Activated T-cell treated with anti-CD3 and anti-CD28 coated beads, Interleukin-2, amount 50 U/mL, for 4 hours (primary cell): ENCODE data around the gene CBX4. TPM values are rescaled to one million over a fixed set of nuclear protein-coding genes. Genes with fewer than 3 reads are reported as not detected.
A peak's percentile ranks its signal among the peaks of the same experiment; 100 is the strongest.

Experiments
- ATAC-seq, 2 donors: fragments of 200-7000 bp; cut with Tn5 transposase; one replicate each; pipeline ENCODE4 v1.10.0; 2021
- DNase-seq: peaks from one replicate; pipeline ENCODE4 v3.0.0-alpha.2; 2020
- H3K27me3 Mint-ChIP-seq: one replicate; pipeline ENCODE4 v1.8.0; 2021; ENCODE audit warnings: low read depth, mixed read lengths
- H3K36me3 Mint-ChIP-seq: one replicate; pipeline ENCODE4 v1.8.0; 2022; ENCODE audit warnings: mixed read lengths; ENCODE audit not compliant: insufficient read depth
- H3K4me1 Mint-ChIP-seq: one replicate; pipeline ENCODE4 v1.8.0; 2021; ENCODE audit warnings: low read depth, mixed read lengths
- H3K4me3 Mint-ChIP-seq: one replicate; pipeline ENCODE4 v1.8.0; 2021; ENCODE audit warnings: mild to moderate bottlenecking, moderate library complexity, mixed read lengths
- H3K9me3 Mint-ChIP-seq: one replicate; pipeline ENCODE4 v1.8.0; 2021; ENCODE audit warnings: mixed read lengths
- total RNA-seq, 3 donors: library from RNA; stranded (reverse); gene quantifications; one replicate each; pipeline ENCODE4 v1.2.1, GENCODE V29; 2021

CBX4 gene
- total RNA-seq, 3 donors from 2014 or later = 15.3 to 16.4 (median 15.3) TPM

DNA sequence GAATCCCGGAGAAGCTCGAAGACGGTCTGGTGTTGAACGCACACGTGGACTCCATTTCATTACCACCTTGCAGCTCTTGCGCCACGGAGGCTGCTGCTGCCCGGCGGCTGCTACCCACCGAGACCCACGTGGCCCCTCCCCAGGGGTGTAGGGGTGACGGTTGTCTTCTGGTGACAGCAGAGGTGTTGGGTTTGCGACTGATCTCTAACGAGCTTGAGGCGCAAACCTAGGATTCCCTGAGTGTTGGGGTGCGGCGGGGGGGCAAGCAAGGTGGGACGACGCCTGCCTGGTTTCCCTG lies 1.7 kb upstream of the CBX4 start:
- no peak overlapping the region for H3K4me3 Mint-ChIP-seq
- no peaks in the 10 kb centered on the region for H3K9me3 Mint-ChIP-seq
- ATAC-seq = no peak
- H3K4me1 Mint-ChIP-seq = peaks cover 43% of the 10 kb centered on the region
- peaks cover 28% of the 10 kb centered on the region for H3K27me3 Mint-ChIP-seq
- no peak for DNase-seq
- no peaks in the 10 kb centered on the region for H3K36me3 Mint-ChIP-seq

DNA sequence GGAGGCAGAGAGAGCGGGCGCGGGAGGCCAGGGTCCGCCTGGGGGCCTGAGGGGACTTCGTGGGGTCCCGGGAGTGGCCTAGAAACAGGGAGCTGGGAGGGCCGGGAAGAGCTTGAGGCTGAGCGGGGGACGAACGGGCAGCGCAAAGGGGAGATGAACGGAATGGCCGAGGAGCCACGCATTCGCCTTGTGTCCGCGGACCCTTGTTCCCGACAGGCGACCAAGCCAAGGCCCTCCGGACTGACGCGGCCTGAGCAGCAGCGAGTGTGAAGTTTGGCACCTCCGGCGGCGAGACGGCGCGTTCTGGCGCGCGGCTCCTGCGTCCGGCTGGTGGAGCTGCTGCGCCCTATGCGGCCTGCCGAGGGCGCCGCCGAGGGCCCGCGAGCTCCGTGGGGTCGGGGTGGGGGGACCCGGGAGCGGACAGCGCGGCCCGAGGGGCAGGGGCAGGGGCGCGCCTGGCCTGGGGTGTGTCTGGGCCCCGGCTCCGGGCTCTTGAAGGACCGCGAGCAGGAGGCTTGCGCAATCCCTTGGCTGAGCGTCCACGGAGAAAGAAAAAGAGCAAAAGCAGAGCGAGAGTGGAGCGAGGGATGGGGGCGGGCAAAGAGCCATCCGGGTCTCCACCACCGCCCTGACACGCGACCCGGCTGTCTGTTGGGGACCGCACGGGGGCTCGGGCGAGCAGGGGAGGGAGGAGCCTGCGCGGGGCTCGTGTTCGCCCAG lies 1.2 kb upstream of the CBX4 start:
- peaks cover 23% of the 10 kb centered on the region for H3K27me3 Mint-ChIP-seq
- peak overlapping the region; percentile 51 for H3K4me3 Mint-ChIP-seq
- peaks cover 43% of the 10 kb centered on the region for H3K4me1 Mint-ChIP-seq
- H3K9me3 Mint-ChIP-seq = no peaks in the 10 kb centered on the region
- DNase-seq = no peak
- no peaks in the 10 kb centered on the region for H3K36me3 Mint-ChIP-seq
- no peak for ATAC-seq

DNA sequence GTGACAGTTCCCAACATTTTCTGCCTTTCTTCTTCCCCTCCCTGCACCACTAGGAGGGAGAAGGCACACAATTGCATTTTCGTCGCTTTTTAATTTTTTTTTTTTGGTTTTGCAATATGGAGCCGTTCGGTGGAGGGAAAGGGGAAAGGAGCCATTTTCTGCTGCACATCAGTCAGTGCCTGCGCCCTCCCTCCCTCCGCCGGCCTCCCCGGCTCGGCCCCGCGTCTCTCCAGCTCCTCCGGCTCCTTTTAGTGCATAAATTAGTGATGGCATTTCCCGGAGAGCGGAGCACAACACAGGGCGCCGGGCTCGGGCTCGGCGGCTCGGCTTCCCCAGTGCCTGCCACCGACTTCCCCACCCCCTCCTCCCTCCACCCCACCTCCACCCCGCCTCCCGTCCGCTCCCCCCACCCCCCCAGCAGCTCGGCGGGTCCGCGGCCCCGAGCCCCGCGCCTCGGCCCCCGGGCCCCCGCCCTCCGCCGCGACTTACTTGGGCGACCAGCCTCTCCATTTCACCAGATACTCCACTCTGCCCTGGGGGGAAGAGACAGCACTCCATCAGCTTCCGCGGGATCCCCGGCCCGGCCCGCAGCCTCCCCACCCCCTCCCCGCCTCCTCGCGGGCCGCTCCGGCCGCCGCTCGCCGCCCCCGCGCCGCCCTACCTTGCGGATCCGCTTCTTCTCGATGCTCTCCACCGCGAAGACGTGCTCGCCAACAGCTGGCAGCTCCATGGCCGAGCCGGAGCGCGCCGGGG lies 542 bp downstream of the CBX4 start:
- H3K4me1 Mint-ChIP-seq = peaks cover 45% of the 10 kb centered on the region
- ATAC-seq = peak; percentile 32 to 36

DNA sequence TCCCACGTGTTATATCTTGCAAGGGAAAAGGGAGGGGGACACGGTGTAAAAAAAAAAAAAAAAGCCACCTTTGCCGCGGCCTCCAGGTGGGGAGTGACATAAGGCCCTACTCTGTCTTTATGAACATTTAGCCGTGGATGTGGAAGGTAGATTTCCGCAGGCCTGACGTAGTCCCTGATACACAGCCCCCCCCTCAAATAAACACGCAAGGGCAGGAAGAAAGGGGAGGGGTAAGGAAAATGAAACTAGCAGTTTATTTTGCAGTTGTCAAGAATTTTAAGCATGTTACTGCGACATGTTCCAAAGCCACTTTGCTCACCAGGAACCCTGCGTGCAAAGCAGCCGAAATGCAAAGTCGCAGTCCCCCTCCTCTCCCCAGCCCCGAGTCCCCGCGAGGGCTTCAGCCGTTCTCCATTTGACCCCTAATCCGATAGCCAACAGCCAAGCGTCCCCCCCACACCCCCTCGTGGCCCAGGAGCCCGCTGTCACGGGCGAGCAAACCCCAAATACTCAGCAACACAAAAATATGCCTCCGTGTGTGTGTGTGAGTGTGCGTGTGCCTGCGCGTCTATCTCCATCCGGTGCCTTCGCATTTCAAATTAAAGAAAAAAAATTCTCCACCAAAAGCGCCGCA lies 1.2 kb downstream of the CBX4 start:
- Mint-ChIP-seq H3K36me3 (peaks cover 5% of the 10 kb centered on the region), H3K4me1 (peaks cover 46% of the 10 kb centered on the region), H3K27me3 (peaks cover 19% of the 10 kb centered on the region), H3K4me3 (peak overlapping the region; percentile 86), H3K9me3 (no peaks in the 10 kb centered on the region)
- ATAC-seq = no peak
- no peak for DNase-seq

More for the DNA sequence above, 542 bp downstream of the CBX4 start:
- Mint-ChIP-seq H3K4me3 (peak overlapping the region; percentile 86), H3K27me3 (peaks cover 23% of the 10 kb centered on the region), H3K9me3 (no peaks in the 10 kb centered on the region), H3K36me3 (peaks cover 2% of the 10 kb centered on the region)
- no peak for DNase-seq

DNA sequence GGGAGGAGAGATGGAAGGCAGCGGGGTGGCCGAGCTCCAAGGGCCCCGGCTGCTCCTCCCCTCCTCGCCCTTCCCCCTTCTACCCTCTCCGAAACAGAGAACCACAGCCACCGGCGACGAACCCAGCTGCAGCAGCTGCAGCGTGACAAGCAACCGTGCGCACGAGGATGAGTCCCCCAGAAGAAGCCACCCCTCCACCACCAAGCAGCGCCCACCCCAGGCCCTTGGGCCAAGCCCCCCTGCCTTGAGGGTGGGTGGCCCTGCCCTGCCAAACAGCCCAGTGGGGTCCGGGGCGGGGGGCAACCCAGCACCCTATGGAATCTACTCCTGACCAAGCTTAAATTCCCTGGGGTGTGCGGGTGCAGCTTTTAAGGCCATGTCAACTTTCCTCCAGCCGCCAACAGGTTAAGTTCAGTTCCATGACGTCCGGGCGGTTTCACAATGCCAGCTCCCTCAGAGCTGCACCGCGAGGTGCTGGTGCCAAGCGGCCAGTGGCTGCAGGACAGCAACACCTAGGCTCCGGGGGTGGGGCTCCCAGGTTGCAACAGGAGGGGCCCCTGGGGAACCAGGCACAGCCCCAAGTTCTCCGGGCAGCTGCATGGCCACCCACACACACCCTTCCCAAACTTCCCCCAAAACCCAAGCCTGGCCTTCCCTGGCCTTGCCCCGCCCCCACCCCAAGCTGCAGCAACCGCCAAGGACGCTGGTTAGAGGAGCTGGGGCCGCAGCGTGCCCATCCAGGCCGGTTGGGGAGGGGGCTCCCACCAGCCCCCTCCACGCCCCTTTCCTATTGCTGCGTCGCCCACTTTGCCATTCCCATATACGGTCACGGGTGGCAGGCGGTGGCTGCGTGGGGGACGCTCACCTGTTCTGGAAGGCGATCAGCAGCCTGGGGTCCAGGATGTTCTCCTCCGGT lies 2.0 kb downstream of the CBX4 start:
- DNase-seq (no peak), ATAC-seq (no peak)
- Mint-ChIP-seq H3K27me3 (peaks cover 12% of the 10 kb centered on the region), H3K36me3 (peaks cover 5% of the 10 kb centered on the region), H3K4me3 (peak overlapping the region; percentile 86), H3K4me1 (peaks cover 41% of the 10 kb centered on the region), H3K9me3 (no peaks in the 10 kb centered on the region)

DNA sequence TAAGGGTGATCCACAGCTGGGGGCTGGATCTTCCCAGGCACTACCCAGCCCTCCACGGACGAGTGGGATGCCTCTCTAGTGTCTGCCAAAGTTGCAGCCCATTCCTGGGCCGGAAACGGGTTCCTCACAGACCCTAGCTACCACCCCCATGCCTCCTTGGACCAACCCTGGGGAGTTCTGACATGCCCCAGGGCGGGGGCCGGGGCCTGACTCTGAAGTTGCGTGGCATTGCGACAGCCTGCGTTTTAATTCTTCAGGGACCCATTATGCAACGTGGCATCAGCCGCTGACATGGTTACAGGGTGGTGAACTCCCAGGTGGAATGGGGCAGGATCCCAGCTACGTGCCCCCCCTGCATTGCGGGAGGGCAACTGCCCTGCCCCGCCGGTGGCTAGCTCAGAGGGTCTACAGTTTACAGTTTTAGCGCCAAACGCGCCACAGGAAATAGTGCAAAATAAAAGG lies 2.7 kb downstream of the CBX4 start:
- H3K4me1 Mint-ChIP-seq = peaks cover 37% of the 10 kb centered on the region
- H3K36me3 Mint-ChIP-seq = peaks cover 5% of the 10 kb centered on the region
- no peak for DNase-seq
- H3K4me3 Mint-ChIP-seq = peak overlapping the region; percentile 86
- no peak for ATAC-seq
- no peaks in the 10 kb centered on the region for H3K9me3 Mint-ChIP-seq
- peaks cover 8% of the 10 kb centered on the region for H3K27me3 Mint-ChIP-seq

DNA sequence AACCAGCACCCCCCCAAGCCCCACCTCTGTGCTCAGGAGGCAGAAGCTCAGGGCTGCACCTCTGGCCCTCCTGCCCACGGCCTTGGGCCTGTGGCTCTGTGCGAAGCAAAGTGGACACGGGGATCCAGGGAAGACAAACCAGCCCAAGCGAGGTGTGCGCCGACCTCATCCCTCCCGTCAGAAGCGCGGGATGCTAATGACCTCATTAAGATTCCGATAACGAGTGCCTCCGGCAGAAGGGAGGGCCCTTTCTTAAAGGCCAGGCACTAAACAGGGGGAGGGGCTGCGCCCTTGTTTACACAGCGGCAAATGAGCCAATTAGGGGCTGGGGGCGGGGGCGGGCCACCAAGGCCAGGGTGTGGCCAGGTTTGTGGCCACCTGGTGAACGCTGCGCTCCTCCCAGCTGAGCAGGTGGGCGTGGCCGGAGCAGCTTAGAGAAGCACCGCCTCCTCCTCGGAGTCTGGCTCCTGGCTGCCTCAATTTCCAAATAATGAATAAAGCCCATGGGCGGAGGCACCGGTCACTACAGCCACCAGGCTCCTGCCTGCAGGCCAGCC lies 3.2 kb downstream of the CBX4 start:
- DNase-seq (no peak), ATAC-seq (no peak)
- Mint-ChIP-seq H3K36me3 (peaks cover 5% of the 10 kb centered on the region), H3K4me1 (peaks cover 35% of the 10 kb centered on the region), H3K9me3 (no peaks in the 10 kb centered on the region), H3K4me3 (no peak overlapping the region), H3K27me3 (peaks cover 8% of the 10 kb centered on the region)

DNA sequence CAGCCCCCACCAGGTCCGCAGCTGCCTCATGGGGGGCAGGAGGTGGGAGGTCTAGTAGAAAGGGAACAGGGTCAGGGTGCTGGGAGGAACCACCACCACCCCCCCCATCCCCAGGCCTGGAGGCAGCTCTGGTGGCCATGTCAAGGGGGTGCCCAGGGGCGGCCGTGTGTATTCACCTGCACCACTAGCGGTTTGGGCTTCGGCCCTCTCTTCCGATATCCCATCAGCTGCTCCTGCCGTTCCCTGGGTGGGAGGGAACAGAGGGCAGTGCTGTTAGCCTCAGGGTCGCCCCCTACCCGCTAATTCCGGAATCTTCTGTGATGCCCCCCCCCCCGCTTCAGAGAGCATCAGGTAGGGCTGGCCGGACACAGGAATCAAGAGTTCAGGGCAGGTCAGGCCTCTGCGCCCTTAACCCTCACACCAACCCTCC lies 3.8 kb downstream of the CBX4 start:
- Mint-ChIP-seq H3K36me3 (peaks cover 5% of the 10 kb centered on the region), H3K9me3 (no peaks in the 10 kb centered on the region), H3K27me3 (peaks cover 6% of the 10 kb centered on the region), H3K4me3 (no peak overlapping the region), H3K4me1 (peaks cover 33% of the 10 kb centered on the region)
- DNase-seq (no peak), ATAC-seq (no peak)

DNA sequence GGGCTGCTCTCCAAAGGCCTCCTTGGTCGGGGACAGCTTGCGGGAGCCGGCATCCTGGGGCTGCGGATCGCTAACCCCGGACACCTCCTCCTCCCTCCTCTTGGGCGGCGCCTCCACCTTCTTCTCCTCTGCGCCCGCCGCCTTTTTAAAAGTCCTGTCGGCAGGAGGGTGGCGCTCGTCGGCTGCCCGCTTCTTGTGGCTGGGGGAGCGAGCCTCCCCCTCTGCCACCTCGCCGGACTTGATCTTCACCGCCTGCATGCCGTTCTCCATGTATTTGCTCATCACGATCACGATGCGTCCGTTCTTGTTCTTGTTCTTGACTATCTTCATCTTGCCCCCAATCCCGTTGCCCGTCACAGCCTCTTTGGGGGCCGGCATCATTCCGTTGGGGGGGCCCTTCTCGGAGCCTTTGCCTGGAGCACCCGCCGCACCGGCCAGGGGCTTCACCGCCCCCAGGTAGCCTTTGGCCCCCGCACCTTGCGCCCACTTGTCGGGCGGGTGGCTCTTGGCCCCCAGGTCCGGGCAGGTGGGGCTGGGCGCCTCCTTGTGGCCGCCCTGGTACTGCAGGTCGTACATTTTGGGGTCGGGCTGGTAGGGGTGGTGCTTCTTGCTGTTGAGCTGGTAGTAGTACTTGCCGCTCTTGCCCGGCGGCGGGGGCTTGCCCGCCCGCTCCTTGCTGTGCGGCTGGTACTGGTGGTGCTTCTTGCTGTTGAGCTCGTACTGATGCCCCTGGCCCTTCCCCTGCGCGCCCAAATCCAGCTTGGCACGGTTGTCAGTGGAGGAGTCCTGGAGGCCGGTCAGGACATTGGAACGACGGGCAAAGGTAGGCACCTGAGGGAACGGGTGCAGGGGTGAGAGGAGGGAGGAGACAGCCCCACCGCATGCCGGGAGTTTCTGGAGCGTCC lies 4.4 kb downstream of the CBX4 start:
- no peak for DNase-seq
- Mint-ChIP-seq H3K4me3 (no peak overlapping the region), H3K27me3 (peaks cover under 1% of the 10 kb centered on the region), H3K9me3 (no peaks in the 10 kb centered on the region), H3K36me3 (peaks cover 5% of the 10 kb centered on the region), H3K4me1 (peaks cover 29% of the 10 kb centered on the region)
- ATAC-seq = no peak

DNA sequence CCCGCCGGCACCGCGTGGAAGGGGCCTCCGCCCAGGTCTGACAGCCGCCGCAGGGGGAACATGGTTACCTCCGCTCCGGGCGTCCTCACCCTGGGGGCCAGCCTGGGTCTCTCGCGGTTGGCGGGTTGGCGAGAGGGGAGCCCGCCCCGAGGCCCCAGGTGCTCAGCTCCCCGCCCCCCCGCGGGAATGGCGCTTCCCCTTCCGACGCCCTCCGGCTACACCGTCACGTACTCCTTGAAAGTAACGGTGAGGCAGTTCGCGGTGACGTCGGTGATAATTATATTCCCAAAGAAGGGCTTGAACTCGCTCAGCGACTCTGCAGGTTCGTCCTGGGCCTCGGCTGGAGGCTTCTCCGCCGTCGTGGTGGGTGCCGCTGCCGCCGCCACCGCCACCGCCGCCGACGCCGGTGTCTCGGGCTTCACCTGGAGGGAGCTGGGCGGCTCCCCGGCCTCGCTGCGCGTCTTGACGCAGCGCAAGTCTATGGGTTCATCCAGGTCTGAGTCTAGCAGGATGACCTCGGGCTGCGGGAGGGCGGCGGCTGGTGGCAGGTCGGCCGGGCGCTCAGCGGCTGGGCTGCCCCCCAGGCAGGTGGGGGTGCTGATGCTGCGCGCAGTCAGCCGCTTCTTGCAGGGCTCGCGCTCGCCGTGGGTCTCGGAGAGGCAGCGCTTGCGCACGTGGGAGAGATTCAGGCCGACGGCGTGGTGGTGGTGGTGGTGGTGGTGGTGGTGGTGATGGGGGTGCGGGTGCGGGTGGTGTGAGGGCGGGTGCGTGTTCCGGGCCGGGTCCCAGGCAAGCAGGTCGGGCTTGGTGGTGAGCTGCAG lies 5.3 kb downstream of the CBX4 start:
- Mint-ChIP-seq H3K9me3 (no peaks in the 10 kb centered on the region), H3K27me3 (no peaks in the 10 kb centered on the region), H3K36me3 (peaks cover 5% of the 10 kb centered on the region), H3K4me3 (no peak overlapping the region), H3K4me1 (peaks cover 28% of the 10 kb centered on the region)
- ATAC-seq (no peak), DNase-seq (no peak)

DNA sequence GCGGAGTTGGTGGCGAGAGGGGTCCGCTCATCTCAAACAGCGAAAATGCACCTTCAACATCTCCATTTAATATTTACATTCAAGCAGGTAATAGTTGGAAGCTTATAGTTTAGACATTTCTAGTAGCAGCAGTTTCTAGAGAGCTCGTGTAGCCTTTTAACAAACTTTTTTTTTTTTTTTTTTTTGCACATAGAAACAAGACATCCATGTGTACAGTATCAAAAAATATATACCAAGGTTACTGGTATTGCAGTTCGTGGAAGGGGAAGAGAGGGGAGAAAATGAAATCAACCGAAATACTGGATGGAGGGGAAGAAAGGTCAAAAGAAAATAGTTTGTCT lies 6.2 kb downstream of the CBX4 start:
- Mint-ChIP-seq H3K27me3 (no peaks in the 10 kb centered on the region), H3K36me3 (peaks cover 5% of the 10 kb centered on the region), H3K4me1 (peaks cover 27% of the 10 kb centered on the region), H3K9me3 (no peaks in the 10 kb centered on the region), H3K4me3 (peak overlapping the region; percentile 24)
- DNase-seq (no peak), ATAC-seq (no peak)

DNA sequence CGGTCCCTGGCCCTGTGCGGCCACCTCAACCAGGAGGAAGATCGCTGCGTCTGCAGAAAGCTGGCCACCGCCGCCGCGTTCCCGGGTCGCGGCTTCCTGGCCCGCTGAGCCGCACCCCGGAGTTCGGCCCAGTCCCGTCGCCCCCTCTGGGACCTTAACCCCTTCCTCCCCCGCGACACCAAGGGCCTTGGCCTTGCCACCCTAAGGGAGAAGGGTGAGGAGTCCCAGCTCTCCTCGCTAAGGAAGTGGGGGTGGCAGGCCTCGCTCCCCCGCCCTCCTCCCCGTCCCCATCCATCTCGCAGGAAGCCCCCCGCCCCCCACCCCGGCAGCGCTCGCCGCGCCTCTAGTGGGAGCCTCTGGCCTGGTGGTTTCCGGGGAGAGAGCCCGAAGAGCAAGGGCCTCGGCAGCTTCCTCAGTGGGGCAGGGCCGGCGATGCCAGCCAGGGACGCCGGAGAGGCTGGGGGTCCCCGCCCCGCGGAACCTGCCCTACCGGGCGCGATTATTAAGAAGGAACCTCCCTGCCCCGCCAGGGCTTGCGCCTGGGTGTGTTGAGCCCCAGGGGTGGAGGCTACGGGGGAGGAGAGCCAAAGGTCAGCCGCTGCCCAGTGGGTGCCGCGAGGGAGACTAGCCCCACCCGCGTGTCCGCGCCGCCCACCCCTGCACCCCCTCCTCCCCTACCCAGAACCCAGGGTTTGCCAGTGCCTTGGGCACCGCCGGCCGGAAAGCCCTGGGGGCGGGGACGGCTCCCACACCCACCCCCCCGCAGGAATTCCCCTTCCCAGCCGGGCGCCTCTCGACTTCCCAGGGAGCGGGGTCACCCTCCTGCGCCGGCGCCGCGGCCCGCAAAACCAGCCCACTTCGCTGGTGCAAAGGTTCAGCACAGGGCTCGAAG lies 6.8 kb downstream of the CBX4 start:
- Mint-ChIP-seq H3K9me3 (no peaks in the 10 kb centered on the region), H3K4me1 (peaks cover 22% of the 10 kb centered on the region), H3K36me3 (peaks cover 5% of the 10 kb centered on the region), H3K27me3 (no peaks in the 10 kb centered on the region), H3K4me3 (peak overlapping the region; percentile 24)
- DNase-seq = no peak
- ATAC-seq = no peak
